K562 (cell line): ENCODE measurements around the gene VPS4A. TPM values are rescaled to one million over a fixed set of nuclear protein-coding genes. Genes with fewer than 3 reads are reported as not detected.
A peak's percentile ranks its signal among the peaks of the same experiment; 100 is the strongest.

Source experiments
- CREB5 ChIP-seq: fragments of 250-450 bp; sonication (Bioruptor Pico); IDR thresholded peaks from 2 replicates; pipeline ENCODE4 v1.5.0; 2020; ENCODE audit warnings: mild to moderate bottlenecking
- E2F3 ChIP-seq: fragments of 250-450 bp; sonication (Bioruptor Pico); IDR thresholded peaks from 2 replicates; pipeline ENCODE4 v1.4.0; 2020; ENCODE audit warnings: mild to moderate bottlenecking
- EP400 ChIP-seq: fragments of 450-650 bp; IDR thresholded peaks from 2 replicates; pipeline ENCODE4 v1.6.1; 2017; ENCODE audit warnings: antibody characterized with exemption, mild to moderate bottlenecking, moderate library complexity
- FOSL1 ChIP-seq: fragments of 200-800 bp; sonication (Bioruptor generic); conservative IDR thresholded peaks from 2 replicates; pipeline ENCODE4 v1.6.1; 2016; ENCODE audit warnings: missing genetic modification characterization, missing compliant biosample characterization
- HMG20A ChIP-seq: fragments of 450-650 bp; formaldehyde crosslinking; conservative IDR thresholded peaks from 2 replicates; pipeline ENCODE4 v1.4.0; 2020; ENCODE audit warnings: mild to moderate bottlenecking, mixed read lengths
- HOMEZ ChIP-seq: fragments of 250-450 bp; sonication (Bioruptor Pico); IDR thresholded peaks from 2 replicates; pipeline ENCODE4 v1.4.0; 2020; ENCODE audit warnings: mild to moderate bottlenecking, moderate library complexity
- KDM4B ChIP-seq, 2 experiments: fragments of 450-650 bp in 1 of 2; sonication (generic) in 1 of 2; IDR thresholded peaks; 2 replicates each; pipeline ENCODE4 v1.6.1; 2016 to 2017; ENCODE audit warnings: borderline replicate concordance in 2 of 2, antibody characterized with exemption in 1 of 2, low read depth in 1 of 2, mild to moderate bottlenecking in 1 of 2
- MAFK ChIP-seq: IDR thresholded peaks from 2 replicates; pipeline ENCODE4 v1.6.1; 2011; ENCODE audit warnings: low read length, improper control_type of control experiment
- POLR2AphosphoS2 ChIP-seq: IDR thresholded peaks from 2 replicates; pipeline ENCODE4 v1.6.1; 2012; ENCODE audit warnings: low read length, improper control_type of control experiment
- PYGO2 ChIP-seq: fragments of 450-650 bp; IDR thresholded peaks from 2 replicates; pipeline ENCODE4 v1.6.1; 2016; ENCODE audit warnings: mild to moderate bottlenecking, missing genetic modification characterization, moderate library complexity, missing compliant biosample characterization
- RAD51 ChIP-seq: fragments of 450-650 bp; IDR thresholded peaks from 2 replicates; pipeline ENCODE4 v1.7.1; 2016; ENCODE audit warnings: low read depth, mild to moderate bottlenecking, borderline replicate concordance
- SP1 ChIP-seq: sonication (generic); formaldehyde crosslinking; IDR thresholded peaks from 2 replicates; pipeline ENCODE4 v1.8.1; 2022; ENCODE audit warnings: mild to moderate bottlenecking, missing genetic modification reagents
- TEAD2 ChIP-seq: fragments of 450-650 bp; IDR thresholded peaks from 2 replicates; pipeline ENCODE4 v1.6.1; 2016; ENCODE audit warnings: missing genetic modification characterization, control low read depth, missing compliant biosample characterization
- TFE3 ChIP-seq: fragments of 450-650 bp; formaldehyde crosslinking; IDR thresholded peaks from 2 replicates; pipeline ENCODE4 v1.4.0; 2020; ENCODE audit warnings: mild to moderate bottlenecking, mixed read lengths
- USF1 ChIP-seq: sonication (generic); formaldehyde crosslinking; IDR thresholded peaks from 2 replicates; pipeline ENCODE4 v1.9.0; 2022; ENCODE audit warnings: mild to moderate bottlenecking, missing genetic modification reagents
- ZNF12 ChIP-seq: sonication (generic); formaldehyde crosslinking; IDR thresholded peaks from 2 replicates; pipeline ENCODE4 v1.4.0; 2020; ENCODE audit warnings: mild to moderate bottlenecking, missing genetic modification reagents
- ZNF354B ChIP-seq: fragments of 250-450 bp; sonication (Bioruptor Pico); IDR thresholded peaks from 2 replicates; pipeline ENCODE4 v1.4.0; 2020
- polyA plus RNA-seq, 8 experiments: library from polyadenylated mRNA; depleted of rRNA in 4 of 8; stranded (reverse) in 5 of 8; unstranded in 3 of 8; fragments of >200 nt; fragmentation: Nextera tagmentation in 2 of 8; fragmentation: Illumina TruSeq in 1 of 8; extraction: Ambion mirVana in 2 of 8; extraction: Trizol in 1 of 8; gene quantifications; 2 replicates each; pipeline versions ENCODE4 v1.2.1 to v1.2.3, GENCODE V29; 2011 to 2014; ENCODE audit warnings: inconsistent platforms in 1 of 8, missing spikeins in 1 of 8
- total RNA-seq, 7 experiments: library from RNA; depleted of rRNA in 6 of 7; stranded (reverse); fragments of >200 nt in 6 of 7; fragmentation: Illumina TruSeq in 2 of 7; extraction: Trizol in 2 of 7; gene quantifications; 2 replicates each; pipeline versions ENCODE4 v1.2.1 to v1.2.3, GENCODE V29; 2011 to 2021; ENCODE audit warnings: low replicate concordance in 1 of 7
- TF ChIP-seq, protein P1 (sequence below), 2 experiments: fragments of 200-800 bp in 1 of 2; sonication (Bioruptor generic) in 1 of 2; sonication (generic) in 1 of 2; formaldehyde crosslinking in 1 of 2; IDR thresholded peaks in 1 of 2; conservative IDR thresholded peaks in 1 of 2; 2 replicates each; pipeline versions ENCODE4 v1.5.0 to v1.6.1; 2016 to 2020; ENCODE audit warnings: missing compliant biosample characterization in 1 of 2, missing genetic modification characterization in 1 of 2, missing genetic modification reagents in 1 of 2
- TF ChIP-seq, protein P2 (sequence below): fragments of 450-650 bp; IDR thresholded peaks from 2 replicates; pipeline ENCODE4 v1.6.1; 2016; ENCODE audit warnings: antibody characterized with exemption

VPS4A gene
- total and polyA plus RNA-seq, 9 of the 15 experiments (the other 6 are each of a cell fraction or from before 2014, with no cell fraction given) = 7.6 to 45.4 (median 29.9) TPM

DNA sequence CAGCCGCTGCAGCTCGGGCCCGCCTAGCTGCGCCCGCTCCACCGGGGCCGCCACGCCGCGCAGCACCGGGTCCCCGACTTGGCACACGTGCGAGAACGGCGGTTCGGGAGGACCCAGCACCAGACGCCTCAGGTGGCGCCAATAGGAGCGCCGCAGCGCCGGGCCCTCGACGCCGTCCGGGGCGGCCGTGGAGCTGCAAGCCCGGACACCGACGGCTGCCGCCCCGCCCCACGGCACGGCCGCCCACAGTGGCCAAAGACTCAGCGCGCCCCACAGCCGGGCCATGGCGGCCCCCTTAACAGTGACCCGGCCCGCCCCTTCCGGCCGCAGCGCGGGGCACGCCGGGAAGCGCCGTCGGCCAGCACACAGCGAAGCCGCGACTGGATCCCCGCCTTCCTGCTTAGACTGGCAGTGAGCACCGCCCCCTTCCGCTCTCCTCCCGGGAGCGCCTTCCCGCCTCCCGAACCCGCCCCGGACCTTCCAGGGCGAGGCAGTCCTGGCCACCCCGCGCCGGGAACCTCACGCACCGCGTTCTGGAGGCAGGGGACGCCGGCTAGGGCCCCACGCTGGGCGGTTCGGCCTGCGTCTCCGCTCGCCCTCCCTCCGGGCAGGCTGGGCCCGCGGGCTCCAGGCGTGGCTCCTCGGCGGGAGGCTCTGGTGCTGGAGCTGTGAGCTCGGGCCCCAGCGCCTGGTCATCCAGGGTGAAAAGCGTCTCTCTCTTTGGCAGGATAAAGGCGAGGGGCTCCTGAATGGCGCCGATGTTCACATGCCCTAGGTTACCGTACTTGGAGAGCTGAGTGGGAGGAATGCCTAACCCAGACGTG is 19.3 kb downstream of the VPS4A start, which contains the start of gene PDF (continued):
- TF ChIP-seq RAD51 (no peak), E2F3 (CRISPR knock-in tag) (peak; percentile 72), HOMEZ (no peak), ZNF354B (CRISPR knock-in tag) (no peak), FOSL1 (tag) (0 out of 2 replicates have a peak, but pooled peaks have one; percentile 14), HMG20A (CRISPR knock-in tag) (no peak), USF1 (CRISPR knock-in tag) (no peak), PYGO2 (tag) (no peak), EP400 (peak; percentile 65; the same call in 1 of the 2 replicates), TEAD2 (tag) (no peak), TFE3 (no peak), POLR2AphosphoS2 (peak; percentile 100), KDM4B (IDR thresholded peaks at IDR 0.05; ENCODE audit: borderline replicate concordance in 2 of 2, low read depth in 1 of 2) (peak in 1 of 2 experiments; percentile 73; a peak in 2 of 4 replicates), MAFK (no peak), ZNF12 (CRISPR knock-in tag) (no peak), CREB5 (no peak), SP1 (CRISPR knock-in tag) (peak; percentile 81)
- TF ChIP-seq, protein P1, sequence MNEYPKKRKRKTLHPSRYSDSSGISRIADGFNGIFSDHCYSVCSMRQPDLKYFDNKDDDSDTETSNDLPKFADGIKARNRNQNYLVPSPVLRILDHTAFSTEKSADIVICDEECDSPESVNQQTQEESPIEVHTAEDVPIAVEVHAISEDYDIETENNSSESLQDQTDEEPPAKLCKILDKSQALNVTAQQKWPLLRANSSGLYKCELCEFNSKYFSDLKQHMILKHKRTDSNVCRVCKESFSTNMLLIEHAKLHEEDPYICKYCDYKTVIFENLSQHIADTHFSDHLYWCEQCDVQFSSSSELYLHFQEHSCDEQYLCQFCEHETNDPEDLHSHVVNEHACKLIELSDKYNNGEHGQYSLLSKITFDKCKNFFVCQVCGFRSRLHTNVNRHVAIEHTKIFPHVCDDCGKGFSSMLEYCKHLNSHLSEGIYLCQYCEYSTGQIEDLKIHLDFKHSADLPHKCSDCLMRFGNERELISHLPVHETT (CRISPR knock-in tag; conservative IDR thresholded peaks at IDR 0.05 in 1 of 2, IDR thresholded peaks at IDR 0.05 in 1 of 2) = peak in 1 of 2 experiments; percentile 89; a peak in 2 of 4 replicates
- TF ChIP-seq, protein P2, sequence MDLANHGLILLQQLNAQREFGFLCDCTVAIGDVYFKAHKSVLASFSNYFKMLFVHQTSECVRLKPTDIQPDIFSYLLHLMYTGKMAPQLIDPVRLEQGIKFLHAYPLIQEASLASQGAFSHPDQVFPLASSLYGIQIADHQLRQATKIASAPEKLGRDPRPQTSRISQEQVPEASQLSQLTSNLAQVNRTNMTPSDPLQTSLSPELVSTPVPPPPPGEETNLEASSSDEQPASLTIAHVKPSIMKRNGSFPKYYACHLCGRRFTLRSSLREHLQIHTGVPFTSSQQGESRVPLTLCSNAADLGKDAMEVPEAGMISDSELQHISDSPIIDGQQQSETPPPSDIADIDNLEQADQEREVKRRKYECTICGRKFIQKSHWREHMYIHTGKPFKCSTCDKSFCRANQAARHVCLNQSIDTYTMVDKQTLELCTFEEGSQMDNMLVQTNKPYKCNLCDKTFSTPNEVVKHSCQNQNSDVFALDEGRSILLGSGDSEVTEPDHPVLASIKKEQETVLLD = no peak
